ENCODE data around the gene FRYL.

DNA sequence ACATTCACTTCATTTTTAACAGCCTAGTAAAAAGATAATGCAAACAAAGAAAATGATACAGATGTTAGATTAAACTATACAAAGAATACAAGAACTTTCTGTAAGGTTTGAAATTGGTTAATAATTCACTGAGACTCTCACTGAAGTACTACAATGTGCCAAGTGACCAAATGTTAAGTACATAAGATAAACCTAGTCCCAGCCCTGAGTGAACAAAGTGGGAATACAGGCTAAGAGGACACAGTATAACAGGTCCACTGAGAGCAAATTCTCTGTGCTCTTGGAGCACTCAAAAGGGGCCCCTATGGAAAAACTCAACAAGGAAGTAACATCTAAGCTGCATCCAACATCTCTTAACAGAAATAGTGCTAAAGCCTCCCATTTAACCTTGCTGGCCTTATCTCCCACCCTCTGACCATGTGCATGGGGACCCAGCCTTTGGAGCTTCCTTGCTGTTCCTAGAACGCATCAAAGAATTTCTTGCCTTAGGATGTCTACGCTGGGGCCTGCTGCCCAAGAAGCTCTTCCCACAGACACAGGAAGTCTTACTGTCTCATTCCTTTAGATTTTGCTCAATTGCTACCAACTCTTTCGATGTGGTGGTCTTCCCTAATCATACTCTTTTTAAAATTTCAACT lies 176.6 kb downstream of the FRYL start:
- TF ChIP-seq, protein P1, sequence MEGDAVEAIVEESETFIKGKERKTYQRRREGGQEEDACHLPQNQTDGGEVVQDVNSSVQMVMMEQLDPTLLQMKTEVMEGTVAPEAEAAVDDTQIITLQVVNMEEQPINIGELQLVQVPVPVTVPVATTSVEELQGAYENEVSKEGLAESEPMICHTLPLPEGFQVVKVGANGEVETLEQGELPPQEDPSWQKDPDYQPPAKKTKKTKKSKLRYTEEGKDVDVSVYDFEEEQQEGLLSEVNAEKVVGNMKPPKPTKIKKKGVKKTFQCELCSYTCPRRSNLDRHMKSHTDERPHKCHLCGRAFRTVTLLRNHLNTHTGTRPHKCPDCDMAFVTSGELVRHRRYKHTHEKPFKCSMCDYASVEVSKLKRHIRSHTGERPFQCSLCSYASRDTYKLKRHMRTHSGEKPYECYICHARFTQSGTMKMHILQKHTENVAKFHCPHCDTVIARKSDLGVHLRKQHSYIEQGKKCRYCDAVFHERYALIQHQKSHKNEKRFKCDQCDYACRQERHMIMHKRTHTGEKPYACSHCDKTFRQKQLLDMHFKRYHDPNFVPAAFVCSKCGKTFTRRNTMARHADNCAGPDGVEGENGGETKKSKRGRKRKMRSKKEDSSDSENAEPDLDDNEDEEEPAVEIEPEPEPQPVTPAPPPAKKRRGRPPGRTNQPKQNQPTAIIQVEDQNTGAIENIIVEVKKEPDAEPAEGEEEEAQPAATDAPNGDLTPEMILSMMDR (IDR thresholded peaks at IDR 0.05), result no peak
- no peak for TF ChIP-seq ZFX (IDR thresholded peaks at IDR 0.05; ENCODE audit: borderline replicate concordance)

All from 22Rv1 (cell line).